ENCODE data around the gene ZNF124. TPM values are rescaled to one million over a fixed set of nuclear protein-coding genes. Genes with fewer than 3 reads are reported as not detected.

Gene ZNF124
- total and polyA plus RNA-seq, 2 of the 13 experiments (the other 11 are each of a cell fraction or from before 2014, with no cell fraction given) = 9.7 to 134 TPM

DNA sequence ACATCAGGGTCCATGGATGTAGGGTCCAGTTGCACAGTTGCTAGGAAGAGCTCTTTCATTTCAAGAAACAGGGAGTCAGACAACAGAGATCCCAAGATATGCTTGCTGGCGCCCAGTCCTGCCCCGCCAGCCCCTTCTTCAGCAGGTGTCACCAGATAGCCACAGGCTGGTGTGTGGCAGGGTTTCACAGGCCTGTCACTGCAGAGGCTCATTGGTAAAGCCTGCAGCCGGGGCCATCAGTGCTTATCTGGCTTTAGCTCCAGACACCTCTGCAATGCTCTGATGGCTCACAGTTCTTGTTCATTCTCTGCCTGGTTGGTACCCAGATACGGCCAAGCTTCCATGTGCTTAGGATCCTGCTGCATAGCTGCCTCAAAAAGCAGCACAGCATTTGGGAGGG lies 12.4 kb upstream of the ZNF124 start:
- CTCF ChIA-PET (ENCODE audit: low intra/inter-chr PET ratio, low total read pairs) = no interaction called here
- Histone ChIP-seq H3K27me3 (ENCODE audit: control insufficient read depth in 1 of 2, insufficient read depth in 2 of 2, low read length in 2 of 2) (0 out of 5 replicates have a peak, but pooled peaks cover 0 to 3% of the 10 kb centered on the region in 2 experiments), H3K36me3 (replicated peaks in 1 of 2; ENCODE audit: control insufficient read depth in 1 of 2, insufficient read depth in 2 of 2, low read length in 2 of 2) (no peaks in the 10 kb centered on the region), H4K20me1 (ENCODE audit: insufficient read depth, low read length) (no peaks in the 10 kb centered on the region), H3K79me2 (ENCODE audit: insufficient read depth, low read length) (no peaks in the 10 kb centered on the region), H3K9ac (ENCODE audit: insufficient read depth, low read depth, low read length) (no peak overlapping the region), H3K9me3 (ENCODE audit: low read length) (peaks cover 13% of the 10 kb centered on the region), H3K27ac (ENCODE audit: extremely low read length, insufficient read depth, low read length) (no peak overlapping the region), H3K4me3 (replicated peaks in 1 of 3; ENCODE audit: insufficient read depth in 1 of 3, low read depth in 2 of 3, low read length in 3 of 3) (no peak overlapping the region), H3K4me2 (ENCODE audit: low read depth, low read length) (no peak overlapping the region), H2AFZ (ENCODE audit: low read length) (no peak overlapping the region), H3K4me1 (ENCODE audit: insufficient read depth, low read length) (0 out of 2 replicates have a peak, but pooled peaks cover 7% of the 10 kb centered on the region)
- in situ Hi-C loops (cut with HindIII; ENCODE audit: extremely low pct_ligation_motif_present, low pct_unique_long_range_greater_than_20kb) (no loop called here), intact Hi-C loops (cut with micrococcal nuclease; ENCODE audit: unreplicated experiment) (no loop called here)
- no CpG with 5 or more reads among the region's 4 CpGs for WGBS (ENCODE audit: low lambda C conversion rate)
- POLR2A ChIA-PET = no interaction called here
- ATAC-seq (peak; percentile 53), FAIRE-seq (no peak), DNase-seq (ENCODE audit: low spot score) (no peak)
- no TSS peak for BruUV-seq (replicated peaks)
- no peak for TF ChIP-seq TARDBP (CRISPR knock-in tag; IDR thresholded peaks at IDR 0.05)
- TF ChIP-seq, protein P1, sequence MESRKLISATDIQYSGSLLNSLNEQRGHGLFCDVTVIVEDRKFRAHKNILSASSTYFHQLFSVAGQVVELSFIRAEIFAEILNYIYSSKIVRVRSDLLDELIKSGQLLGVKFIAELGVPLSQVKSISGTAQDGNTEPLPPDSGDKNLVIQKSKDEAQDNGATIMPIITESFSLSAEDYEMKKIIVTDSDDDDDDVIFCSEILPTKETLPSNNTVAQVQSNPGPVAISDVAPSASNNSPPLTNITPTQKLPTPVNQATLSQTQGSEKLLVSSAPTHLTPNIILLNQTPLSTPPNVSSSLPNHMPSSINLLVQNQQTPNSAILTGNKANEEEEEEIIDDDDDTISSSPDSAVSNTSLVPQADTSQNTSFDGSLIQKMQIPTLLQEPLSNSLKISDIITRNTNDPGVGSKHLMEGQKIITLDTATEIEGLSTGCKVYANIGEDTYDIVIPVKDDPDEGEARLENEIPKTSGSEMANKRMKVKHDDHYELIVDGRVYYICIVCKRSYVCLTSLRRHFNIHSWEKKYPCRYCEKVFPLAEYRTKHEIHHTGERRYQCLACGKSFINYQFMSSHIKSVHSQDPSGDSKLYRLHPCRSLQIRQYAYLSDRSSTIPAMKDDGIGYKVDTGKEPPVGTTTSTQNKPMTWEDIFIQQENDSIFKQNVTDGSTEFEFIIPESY (CRISPR knock-in tag; IDR thresholded peaks at IDR 0.05) = 0 out of 2 replicates have a peak, but pooled peaks have one; percentile 41

DNA sequence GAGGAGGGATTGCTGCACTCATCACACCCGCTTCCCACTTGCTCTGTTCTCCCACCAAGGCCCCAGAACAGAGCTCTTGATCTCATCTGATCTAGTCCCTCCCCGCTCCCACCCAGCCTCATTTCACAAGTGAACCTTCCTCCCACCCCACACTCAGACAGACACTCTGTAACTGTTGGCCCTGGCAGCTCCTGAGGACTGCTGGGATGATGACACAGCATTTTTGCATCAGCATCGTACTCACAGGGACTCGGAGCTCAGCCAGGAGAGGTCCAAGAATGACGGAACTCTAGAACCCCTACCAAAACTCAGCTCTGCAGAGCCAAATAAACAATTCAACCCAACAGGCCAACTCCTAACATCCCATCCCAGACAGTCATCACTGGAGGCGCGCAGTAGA lies 11.2 kb upstream of the ZNF124 start:
- ChIA-PET POLR2A (no interaction called here), CTCF (ENCODE audit: low intra/inter-chr PET ratio, low total read pairs) (no interaction called here)
- DNase-seq (ENCODE audit: low spot score) (no peak), ATAC-seq (peak; percentile 55), FAIRE-seq (no peak)
- no peak overlapping the region for H3K27ac ChIP-seq (ENCODE audit: extremely low read length, insufficient read depth, low read length)
- H3K9ac ChIP-seq (ENCODE audit: insufficient read depth, low read depth, low read length) = no peak overlapping the region
- 0 out of 5 replicates have a peak, but pooled peaks cover 0 to 3% of the 10 kb centered on the region in 2 experiments for H3K27me3 ChIP-seq (ENCODE audit: control insufficient read depth in 1 of 2, insufficient read depth in 2 of 2, low read length in 2 of 2)
- 0 out of 2 replicates have a peak, but pooled peaks cover 7% of the 10 kb centered on the region for H3K4me1 ChIP-seq (ENCODE audit: insufficient read depth, low read length)
- peaks cover 8% of the 10 kb centered on the region; the same call in 1 of the 2 replicates for H3K9me3 ChIP-seq (ENCODE audit: low read length)
- intact Hi-C loops (cut with micrococcal nuclease; ENCODE audit: unreplicated experiment) = no loop called here
- no peaks in the 10 kb centered on the region for H3K79me2 ChIP-seq (ENCODE audit: insufficient read depth, low read length)
- H3K4me2 ChIP-seq (ENCODE audit: low read depth, low read length) = no peak overlapping the region
- no peak overlapping the region for H3K4me3 ChIP-seq (replicated peaks in 1 of 3; ENCODE audit: insufficient read depth in 1 of 3, low read depth in 2 of 3, low read length in 3 of 3)
- no peak overlapping the region for H2AFZ ChIP-seq (ENCODE audit: low read length)
- 81% methylated on average over 5 of the region's 7 CpGs for WGBS (ENCODE audit: low lambda C conversion rate)
- no peaks in the 10 kb centered on the region for H3K36me3 ChIP-seq (replicated peaks in 1 of 2; ENCODE audit: control insufficient read depth in 1 of 2, insufficient read depth in 2 of 2, low read length in 2 of 2)
- no TSS peak for BruUV-seq (replicated peaks)
- H4K20me1 ChIP-seq (ENCODE audit: insufficient read depth, low read length) = no peaks in the 10 kb centered on the region
- in situ Hi-C loops (cut with HindIII; ENCODE audit: extremely low pct_ligation_motif_present, low pct_unique_long_range_greater_than_20kb) = no loop called here
- TF ChIP-seq, protein P2, sequence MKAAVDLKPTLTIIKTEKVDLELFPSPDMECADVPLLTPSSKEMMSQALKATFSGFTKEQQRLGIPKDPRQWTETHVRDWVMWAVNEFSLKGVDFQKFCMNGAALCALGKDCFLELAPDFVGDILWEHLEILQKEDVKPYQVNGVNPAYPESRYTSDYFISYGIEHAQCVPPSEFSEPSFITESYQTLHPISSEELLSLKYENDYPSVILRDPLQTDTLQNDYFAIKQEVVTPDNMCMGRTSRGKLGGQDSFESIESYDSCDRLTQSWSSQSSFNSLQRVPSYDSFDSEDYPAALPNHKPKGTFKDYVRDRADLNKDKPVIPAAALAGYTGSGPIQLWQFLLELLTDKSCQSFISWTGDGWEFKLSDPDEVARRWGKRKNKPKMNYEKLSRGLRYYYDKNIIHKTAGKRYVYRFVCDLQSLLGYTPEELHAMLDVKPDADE (CRISPR knock-in tag; IDR thresholded peaks at IDR 0.05) = no peak
- no peak for TF ChIP-seq ATF7 (IDR thresholded peaks at IDR 0.05)
- TF ChIP-seq ATF7 (CRISPR knock-in tag; IDR thresholded peaks at IDR 0.05) = no peak
- TF ChIP-seq, protein P3, sequence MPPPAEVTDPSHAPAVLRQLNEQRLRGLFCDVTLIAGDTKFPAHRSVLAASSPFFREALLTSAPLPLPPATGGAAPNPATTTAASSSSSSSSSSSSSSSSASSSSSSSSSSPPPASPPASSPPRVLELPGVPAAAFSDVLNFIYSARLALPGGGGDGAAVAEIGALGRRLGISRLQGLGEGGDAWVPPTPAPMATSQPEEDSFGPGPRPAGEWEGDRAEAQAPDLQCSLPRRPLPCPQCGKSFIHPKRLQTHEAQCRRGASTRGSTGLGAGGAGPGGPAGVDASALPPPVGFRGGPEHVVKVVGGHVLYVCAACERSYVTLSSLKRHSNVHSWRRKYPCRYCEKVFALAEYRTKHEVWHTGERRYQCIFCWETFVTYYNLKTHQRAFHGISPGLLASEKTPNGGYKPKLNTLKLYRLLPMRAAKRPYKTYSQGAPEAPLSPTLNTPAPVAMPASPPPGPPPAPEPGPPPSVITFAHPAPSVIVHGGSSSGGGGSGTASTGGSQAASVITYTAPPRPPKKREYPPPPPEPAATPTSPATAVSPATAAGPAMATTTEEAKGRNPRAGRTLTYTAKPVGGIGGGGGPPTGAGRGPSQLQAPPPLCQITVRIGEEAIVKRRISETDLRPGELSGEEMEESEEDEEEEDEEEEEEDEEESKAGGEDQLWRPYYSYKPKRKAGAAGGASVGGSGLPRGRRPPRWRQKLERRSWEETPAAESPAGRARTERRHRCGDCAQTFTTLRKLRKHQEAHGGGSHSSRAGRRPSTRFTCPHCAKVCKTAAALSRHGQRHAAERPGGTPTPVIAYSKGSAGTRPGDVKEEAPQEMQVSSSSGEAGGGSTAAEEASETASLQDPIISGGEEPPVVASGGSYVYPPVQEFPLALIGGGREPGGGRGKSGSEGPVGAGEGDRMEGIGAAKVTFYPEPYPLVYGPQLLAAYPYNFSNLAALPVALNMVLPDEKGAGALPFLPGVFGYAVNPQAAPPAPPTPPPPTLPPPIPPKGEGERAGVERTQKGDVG (CRISPR knock-in tag; IDR thresholded peaks at IDR 0.05; ENCODE audit: borderline replicate concordance) = no peak
- TF ChIP-seq, protein P4, sequence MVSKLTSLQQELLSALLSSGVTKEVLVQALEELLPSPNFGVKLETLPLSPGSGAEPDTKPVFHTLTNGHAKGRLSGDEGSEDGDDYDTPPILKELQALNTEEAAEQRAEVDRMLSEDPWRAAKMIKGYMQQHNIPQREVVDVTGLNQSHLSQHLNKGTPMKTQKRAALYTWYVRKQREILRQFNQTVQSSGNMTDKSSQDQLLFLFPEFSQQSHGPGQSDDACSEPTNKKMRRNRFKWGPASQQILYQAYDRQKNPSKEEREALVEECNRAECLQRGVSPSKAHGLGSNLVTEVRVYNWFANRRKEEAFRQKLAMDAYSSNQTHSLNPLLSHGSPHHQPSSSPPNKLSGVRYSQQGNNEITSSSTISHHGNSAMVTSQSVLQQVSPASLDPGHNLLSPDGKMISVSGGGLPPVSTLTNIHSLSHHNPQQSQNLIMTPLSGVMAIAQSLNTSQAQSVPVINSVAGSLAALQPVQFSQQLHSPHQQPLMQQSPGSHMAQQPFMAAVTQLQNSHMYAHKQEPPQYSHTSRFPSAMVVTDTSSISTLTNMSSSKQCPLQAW (CRISPR knock-in tag; IDR thresholded peaks at IDR 0.05) = no peak
- TF ChIP-seq, protein P5, sequence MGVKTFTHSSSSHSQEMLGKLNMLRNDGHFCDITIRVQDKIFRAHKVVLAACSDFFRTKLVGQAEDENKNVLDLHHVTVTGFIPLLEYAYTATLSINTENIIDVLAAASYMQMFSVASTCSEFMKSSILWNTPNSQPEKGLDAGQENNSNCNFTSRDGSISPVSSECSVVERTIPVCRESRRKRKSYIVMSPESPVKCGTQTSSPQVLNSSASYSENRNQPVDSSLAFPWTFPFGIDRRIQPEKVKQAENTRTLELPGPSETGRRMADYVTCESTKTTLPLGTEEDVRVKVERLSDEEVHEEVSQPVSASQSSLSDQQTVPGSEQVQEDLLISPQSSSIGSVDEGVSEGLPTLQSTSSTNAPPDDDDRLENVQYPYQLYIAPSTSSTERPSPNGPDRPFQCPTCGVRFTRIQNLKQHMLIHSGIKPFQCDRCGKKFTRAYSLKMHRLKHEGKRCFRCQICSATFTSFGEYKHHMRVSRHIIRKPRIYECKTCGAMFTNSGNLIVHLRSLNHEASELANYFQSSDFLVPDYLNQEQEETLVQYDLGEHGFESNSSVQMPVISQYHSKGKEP (CRISPR knock-in tag; IDR thresholded peaks at IDR 0.05) = no peak

Data from HepG2 (cell line).